GM18505 (cell line): ENCODE measurements around the gene MRPS23.

ENCODE experiments used
- ATAC-seq: cut with Tn5 transposase; IDR thresholded peaks from one replicate; pipeline ENCODE4 v1.9.1; 2021; ENCODE audit not compliant: unreplicated experiment
- POLR2A ChIP-seq: IDR thresholded peaks from 4 replicates; pipeline ENCODE4 v1.6.1; 2011; ENCODE audit warnings: borderline replicate concordance; ENCODE audit not compliant: insufficient read depth, insufficient read length; ENCODE audit errors: extremely low read depth

MRPS23 gene

GRCh38 chr17:57823469-57824401, 26.1 kb downstream of the MRPS23 start:
- no peak for TF ChIP-seq POLR2A
- ATAC-seq = no peak

- ATAC-seq = no peak
- no peak for TF ChIP-seq POLR2A
Observed at GRCh38 chr17:57819867-57820266, 30.0 kb downstream of the MRPS23 start.

DNA sequence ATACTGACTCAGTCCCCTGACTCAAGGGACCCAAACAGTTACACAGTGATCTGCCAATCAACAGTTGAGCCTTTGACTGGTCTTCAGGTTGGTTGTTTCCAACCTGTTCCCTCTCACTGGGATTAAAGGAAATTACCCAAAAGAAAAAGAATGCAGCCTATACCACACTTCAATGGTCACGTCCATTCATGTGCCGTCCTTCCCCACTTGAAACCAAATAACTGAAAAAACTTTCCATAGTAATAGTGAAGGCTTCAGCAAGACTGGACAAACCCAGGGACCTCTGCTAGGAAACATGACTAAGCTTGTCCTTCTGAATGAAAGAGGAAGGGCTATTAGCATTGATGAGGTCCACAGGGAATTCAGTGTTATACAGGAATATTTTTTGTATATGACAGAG, 30.6 kb downstream of the MRPS23 start:
- ATAC-seq = no peak
- no peak for TF ChIP-seq POLR2A

DNA sequence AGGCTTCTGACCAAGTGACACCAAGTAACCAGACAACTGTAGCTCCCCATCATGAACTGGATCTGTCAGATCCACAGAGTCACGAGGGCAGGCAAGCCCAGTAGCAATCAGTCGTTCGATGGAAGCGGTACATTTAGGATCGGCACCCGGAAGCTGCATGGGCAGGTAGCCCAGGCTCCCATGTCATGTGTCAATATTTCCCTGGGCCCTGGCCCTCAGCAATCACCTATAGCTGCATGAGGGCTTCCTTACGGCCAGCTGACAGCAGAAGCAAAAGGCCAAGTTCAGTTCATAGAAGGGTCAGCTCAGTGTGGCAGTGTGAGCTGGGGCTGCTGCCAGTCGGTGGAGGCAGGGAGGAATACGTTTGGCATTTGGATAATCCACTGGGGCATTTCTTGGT, 31.8 kb downstream of the MRPS23 start:
- no peak for TF ChIP-seq POLR2A
- no peak for ATAC-seq

DNA sequence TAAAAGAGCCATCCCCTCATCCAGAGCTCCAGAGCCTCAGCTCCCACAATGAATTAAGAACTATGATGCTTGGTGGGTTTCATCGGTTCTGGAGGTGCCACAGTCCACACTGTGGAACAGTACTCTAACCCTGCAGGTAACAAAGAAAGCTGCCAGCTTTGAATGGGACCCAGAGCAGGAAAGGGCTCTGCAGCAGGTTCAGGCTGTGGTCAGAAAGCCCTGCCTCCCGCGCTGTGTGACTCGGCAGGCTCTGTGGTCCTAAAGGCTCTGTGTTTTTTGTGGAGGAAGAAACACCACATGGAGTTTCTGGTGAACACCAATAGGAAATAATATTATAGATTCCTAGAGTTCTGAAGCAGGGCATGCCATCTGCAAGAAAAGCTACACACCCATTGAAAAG, 32.5 kb downstream of the MRPS23 start:
- TF ChIP-seq POLR2A = no peak
- no peak for ATAC-seq

DNA sequence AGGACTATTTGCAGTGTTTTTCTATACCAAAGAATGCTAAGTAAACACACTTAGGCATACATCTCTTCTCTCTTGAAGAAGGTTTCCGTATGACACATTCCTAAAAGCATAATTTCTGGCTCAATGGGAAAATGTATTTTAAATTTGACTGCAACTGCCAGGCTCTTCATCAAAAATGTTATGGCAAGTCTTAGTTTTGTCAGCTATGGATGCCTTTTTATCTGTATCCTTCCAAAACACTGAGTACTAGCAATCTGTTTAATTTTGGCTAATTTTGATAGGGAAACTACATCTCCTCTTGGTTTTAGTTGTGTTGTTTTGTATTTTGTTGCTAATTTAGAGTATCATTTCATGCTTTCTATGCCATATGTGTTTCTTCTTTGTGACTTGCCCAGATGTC, 35.4 kb downstream of the MRPS23 start:
- ATAC-seq = no peak

DNA sequence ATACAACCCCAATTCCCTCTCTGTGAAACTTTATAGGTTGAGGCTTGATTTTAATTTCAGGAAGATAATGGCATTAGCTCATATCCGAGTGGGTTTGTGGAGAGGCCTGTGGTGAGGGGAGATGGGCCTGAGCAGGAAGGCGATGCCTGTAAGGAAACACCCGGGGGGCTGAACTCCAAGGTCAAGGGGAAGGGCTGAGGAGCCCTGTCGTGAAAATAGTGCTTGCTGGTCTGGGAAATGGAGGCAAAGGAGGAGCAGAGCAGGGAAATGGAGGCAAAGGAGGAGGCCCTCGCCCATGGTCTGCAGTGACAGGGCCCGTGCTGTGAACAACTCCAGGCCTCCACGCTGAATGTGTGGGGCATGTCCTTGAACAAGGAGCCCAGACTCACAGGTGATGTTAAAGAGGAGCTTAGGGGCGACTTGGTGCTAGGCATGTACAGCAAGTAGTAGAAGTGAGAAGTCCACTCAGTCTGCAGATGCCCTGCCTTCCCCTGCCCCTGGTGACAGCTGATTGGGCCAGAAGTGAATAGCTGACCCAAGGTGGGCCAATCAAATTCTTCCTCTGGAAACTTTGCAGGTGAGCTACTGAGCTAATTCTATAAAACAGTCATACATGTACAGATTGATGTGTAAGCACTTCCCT, 38.1 kb downstream of the MRPS23 start:
- no peak for TF ChIP-seq POLR2A
- ATAC-seq = no peak

More for the DNA sequence above, 35.4 kb downstream of the MRPS23 start:
- TF ChIP-seq POLR2A = no peak

GRCh38 chr17:57810721-57811637, 38.9 kb downstream of the MRPS23 start:
- no peak for TF ChIP-seq POLR2A

DNA sequence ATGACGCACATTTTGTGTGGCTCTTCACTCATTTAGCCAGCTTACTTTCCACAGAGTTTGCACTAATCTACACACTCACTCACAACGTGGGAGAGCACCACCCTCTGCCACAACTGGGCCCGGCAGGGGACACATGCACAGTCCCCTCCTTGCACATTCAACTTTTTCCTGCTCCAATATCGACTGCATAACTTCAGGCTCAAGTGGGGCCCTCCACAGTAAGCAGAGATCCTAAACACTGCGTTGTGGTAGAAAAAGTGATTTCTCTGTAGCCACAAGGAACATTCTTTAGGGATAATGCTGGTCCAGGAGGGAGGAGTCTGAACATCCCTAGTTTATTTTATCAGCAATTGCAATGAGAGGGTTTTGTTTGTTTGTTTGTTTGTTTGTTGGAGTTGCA, 40.0 kb downstream of the MRPS23 start:
- TF ChIP-seq POLR2A = no peak
- no peak for ATAC-seq

More at GRCh38 chr17:57810721-57811637, 38.9 kb downstream of the MRPS23 start:
- no peak for ATAC-seq

- no peak for ATAC-seq
- TF ChIP-seq POLR2A = no peak
Observed at GRCh38 chr17:57808882-57809281, 41.0 kb downstream of the MRPS23 start.

GRCh38 chr17:57806167-57806830, 43.5 kb downstream of the MRPS23 start:
- no peak for TF ChIP-seq POLR2A
- ATAC-seq = no peak

DNA sequence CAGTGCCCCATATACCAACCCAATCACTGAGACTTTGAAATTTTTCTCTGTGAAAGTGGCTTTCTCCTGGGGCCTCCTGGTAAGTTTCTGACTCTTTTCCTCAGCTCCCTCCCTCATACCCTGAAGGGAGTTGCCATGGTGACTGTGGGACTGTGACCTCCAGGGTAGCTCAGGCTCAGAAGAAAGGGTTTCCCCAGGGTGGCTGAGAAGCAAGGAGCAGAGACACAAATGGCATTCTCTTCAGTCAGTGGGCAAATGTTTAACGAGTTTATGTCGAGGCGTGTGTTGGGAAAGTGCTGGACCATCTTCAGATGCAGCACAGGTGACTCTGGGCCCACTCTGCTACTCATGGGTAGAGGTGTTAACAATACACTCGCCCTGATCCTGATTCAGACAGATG, 46.8 kb downstream of the MRPS23 start:
- no peak for TF ChIP-seq POLR2A
- ATAC-seq = no peak
